Esophagus squamous epithelium (tissue), 5 donors: ENCODE measurements around the gene SLC9A9. TPM values are rescaled to one million over a fixed set of nuclear protein-coding genes. Genes with fewer than 3 reads are reported as not detected.

ENCODE experiments used
- DNase-seq: peaks from one replicate; lab custom pipeline; 2025; lab: John Stamatoyannopoulos, UW
- H3K27ac ChIP-seq, 4 donors: fragments of 200-600 bp; sonication (generic); one replicate each; pipeline ENCODE4 v1.5.1; 2016 to 2019; ENCODE audit warnings: mild to moderate bottlenecking in 1 of 4
- H3K27me3 ChIP-seq, 4 donors: fragments of 200-600 bp; sonication (generic); 1 replicate in 3 of 4; 2 replicates in 1 of 4; pipeline versions ENCODE4 v1.5.1 to v1.6.0; 2017 to 2021; ENCODE audit warnings: antibody characterized with exemption in 1 of 4
- H3K36me3 ChIP-seq, 3 donors: fragments of 200-600 bp; sonication (generic); one replicate each; pipeline ENCODE4 v1.5.1; 2016 to 2019
- H3K4me1 ChIP-seq, 3 donors: fragments of 200-600 bp; sonication (generic); one replicate each; pipeline ENCODE4 v1.5.1; 2017 to 2019
- H3K4me3 ChIP-seq, 4 donors: fragments of 200-600 bp; sonication (generic); 1 replicate in 3 of 4; 2 replicates in 1 of 4; pipeline ENCODE4 v1.5.1; 2016 to 2019; ENCODE audit warnings: mild to moderate bottlenecking in 2 of 4, moderate library complexity in 1 of 4
- H3K9me3 ChIP-seq, 3 donors: fragments of 200-600 bp; sonication (generic); one replicate each; pipeline ENCODE4 v1.5.1; 2016 to 2019
- POLR2A ChIP-seq, 4 donors: fragments of 450-650 bp; IDR thresholded peaks; one replicate each; pipeline ENCODE4 v1.6.1; 2017; ENCODE audit warnings: antibody characterized with exemption in 4 of 4, mild to moderate bottlenecking in 4 of 4, moderate library complexity in 3 of 4
- WGBS, 2 donors: methylation state at CpG; one replicate each; pipeline ENCODE4 v1.1.5; 2018; 5-methylcytosine and 5-hydroxymethylcytosine counted together
- intact Hi-C: fragments of 100-400 bp; cut with DNase I; formaldehyde crosslinking; loops from one replicate; pipeline ENCODE4 v1.15.0; 2022
- total RNA-seq, 4 donors: library from RNA; depleted of rRNA; stranded (reverse); fragments of >200 nt; gene quantifications; one replicate each; pipeline ENCODE4 v1.1.0, GENCODE V29; 2016
- TF ChIP-seq, protein P1 (sequence below), 6 experiments: fragments of 450-650 bp in 4 of 6; fragments of 200-600 bp in 2 of 6; sonication (generic) in 2 of 6; IDR thresholded peaks; one replicate each; pipeline ENCODE4 v1.5.1; 2016 to 2019; ENCODE audit warnings: antibody characterized with exemption in 6 of 6, mild to moderate bottlenecking in 4 of 6, moderate library complexity in 4 of 6
- donor health status: DM: yes; HTN: yes; CAD: no.

Gene SLC9A9
- total RNA-seq, 4 donors from 2014 or later = 11.2 to 22.3 (median 18.9) TPM

DNA sequence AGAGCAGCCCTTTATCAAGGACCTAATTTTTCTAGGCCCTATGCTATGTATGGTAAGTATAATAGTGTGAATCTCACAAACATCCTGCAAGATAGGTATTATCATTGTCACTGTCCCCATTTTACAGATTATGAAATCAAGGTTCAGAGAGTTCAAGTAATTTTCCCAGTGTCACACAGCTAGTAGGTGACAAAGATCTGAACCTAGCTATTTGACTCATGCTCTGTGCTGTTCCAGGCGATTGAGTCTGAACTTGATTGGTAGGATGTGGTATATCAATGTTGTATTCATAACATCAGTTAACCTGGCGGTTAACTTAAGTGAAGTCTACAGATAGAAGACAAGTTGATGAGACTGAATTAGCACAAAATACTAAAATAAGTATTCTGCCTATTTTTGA is 498.8 kb downstream of the SLC9A9 start:
- Histone ChIP-seq H3K27me3 (no peaks in the 10 kb centered on the region), H3K4me1 (no peaks in the 10 kb centered on the region), H3K36me3 (no peaks in the 10 kb centered on the region), H3K27ac (no peak overlapping the region), H3K4me3 (no peak overlapping the region), H3K9me3 (no peaks in the 10 kb centered on the region)
- intact Hi-C loops = no loop called here
- TF ChIP-seq, protein P1, sequence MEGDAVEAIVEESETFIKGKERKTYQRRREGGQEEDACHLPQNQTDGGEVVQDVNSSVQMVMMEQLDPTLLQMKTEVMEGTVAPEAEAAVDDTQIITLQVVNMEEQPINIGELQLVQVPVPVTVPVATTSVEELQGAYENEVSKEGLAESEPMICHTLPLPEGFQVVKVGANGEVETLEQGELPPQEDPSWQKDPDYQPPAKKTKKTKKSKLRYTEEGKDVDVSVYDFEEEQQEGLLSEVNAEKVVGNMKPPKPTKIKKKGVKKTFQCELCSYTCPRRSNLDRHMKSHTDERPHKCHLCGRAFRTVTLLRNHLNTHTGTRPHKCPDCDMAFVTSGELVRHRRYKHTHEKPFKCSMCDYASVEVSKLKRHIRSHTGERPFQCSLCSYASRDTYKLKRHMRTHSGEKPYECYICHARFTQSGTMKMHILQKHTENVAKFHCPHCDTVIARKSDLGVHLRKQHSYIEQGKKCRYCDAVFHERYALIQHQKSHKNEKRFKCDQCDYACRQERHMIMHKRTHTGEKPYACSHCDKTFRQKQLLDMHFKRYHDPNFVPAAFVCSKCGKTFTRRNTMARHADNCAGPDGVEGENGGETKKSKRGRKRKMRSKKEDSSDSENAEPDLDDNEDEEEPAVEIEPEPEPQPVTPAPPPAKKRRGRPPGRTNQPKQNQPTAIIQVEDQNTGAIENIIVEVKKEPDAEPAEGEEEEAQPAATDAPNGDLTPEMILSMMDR (IDR thresholded peaks at IDR 0.05) = no peak
- no peak for TF ChIP-seq POLR2A (IDR thresholded peaks at IDR 0.05)
- WGBS, 2 donors = 68 to 96% methylated on average over 2 of the region's 2 CpGs
- no peak for DNase-seq

DNA sequence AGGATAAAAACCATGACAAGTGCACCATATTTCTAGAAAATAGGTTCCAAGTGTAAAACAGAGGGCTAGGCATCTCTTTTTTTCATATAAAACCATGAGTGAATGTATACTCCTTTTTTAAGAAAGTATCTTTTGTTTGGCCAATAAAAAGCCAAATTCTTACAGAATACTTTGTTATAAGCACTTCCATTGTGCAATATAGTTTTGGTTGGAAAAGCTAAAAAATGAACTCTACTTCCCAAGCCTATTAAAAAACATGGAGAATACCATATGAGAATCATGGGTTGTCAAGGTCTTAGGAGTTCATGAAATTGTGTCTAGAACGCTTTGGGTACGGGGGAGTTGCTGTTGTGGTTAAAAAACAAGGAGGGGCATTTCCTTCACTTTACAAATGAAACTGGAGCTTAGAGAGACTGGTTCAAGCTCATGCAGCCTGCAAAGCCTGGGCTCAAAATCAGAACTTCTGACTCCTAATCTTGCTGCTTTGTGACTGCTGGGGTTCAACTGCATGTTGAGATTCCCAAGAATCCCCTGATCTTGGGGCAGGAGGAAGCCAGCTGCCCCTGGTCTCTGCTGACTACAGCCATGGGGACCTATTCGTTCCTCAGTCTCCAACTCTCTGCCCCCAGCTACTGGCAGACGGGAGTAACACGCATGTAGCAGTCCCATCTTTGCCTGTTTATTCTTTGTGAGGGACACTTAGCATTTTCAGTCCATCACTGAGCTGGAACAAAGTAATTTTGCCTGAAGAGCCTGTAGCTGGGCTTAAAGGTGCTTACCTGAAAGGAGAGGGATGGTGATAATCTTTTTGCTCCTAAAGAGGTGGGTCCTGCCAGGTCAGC is 499.6 kb downstream of the SLC9A9 start:
- no peak for DNase-seq
- no peak overlapping the region for H3K27ac ChIP-seq
- no peaks in the 10 kb centered on the region for H3K27me3 ChIP-seq
- intact Hi-C loops = no loop called here
- H3K4me1 ChIP-seq = no peaks in the 10 kb centered on the region
- TF ChIP-seq, protein P1 (IDR thresholded peaks at IDR 0.05) = no peak
- TF ChIP-seq POLR2A (IDR thresholded peaks at IDR 0.05) = no peak
- no peaks in the 10 kb centered on the region for H3K9me3 ChIP-seq
- no peaks in the 10 kb centered on the region for H3K36me3 ChIP-seq
- H3K4me3 ChIP-seq = no peak overlapping the region
- WGBS, 2 donors = 76 to 85% methylated on average over 2 to 5 of the region's 5 CpGs

DNA sequence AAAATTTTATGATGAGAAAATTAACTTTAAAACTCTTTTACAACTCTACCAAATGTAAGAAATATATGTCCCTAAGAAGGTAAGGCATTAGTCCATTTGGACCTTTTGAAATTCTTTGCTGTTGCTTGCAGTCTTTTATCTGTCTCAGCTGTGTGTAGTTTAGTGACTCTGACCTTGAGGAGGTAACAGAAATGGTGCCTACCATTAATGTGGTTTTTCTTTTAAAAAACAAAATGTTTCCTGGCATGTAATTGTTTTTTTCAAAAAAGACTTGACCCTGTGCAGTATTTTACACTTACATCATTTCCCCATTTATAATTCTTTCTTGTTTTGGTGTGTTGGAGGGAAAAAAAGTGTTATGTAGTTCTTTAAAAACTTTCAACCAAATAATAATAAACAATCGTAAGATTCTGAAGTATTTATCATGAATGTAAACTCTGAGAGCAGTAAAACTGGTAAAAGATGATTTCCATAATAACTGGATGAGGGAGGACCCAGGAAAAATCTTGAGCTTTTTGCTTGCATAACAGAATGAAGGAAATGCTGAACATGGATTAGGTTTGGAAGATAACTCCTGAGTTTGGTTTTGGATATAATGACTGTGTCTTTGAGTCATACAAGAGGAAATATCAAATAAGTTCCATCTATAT is 503.6 kb downstream of the SLC9A9 start:
- 65 to 68% methylated on average over 1 of the region's 1 CpG for WGBS, 2 donors
- Histone ChIP-seq H3K36me3 (no peaks in the 10 kb centered on the region), H3K9me3 (no peaks in the 10 kb centered on the region), H3K4me3 (no peak overlapping the region), H3K27me3 (no peaks in the 10 kb centered on the region), H3K27ac (no peak overlapping the region), H3K4me1 (no peaks in the 10 kb centered on the region)
- TF ChIP-seq, protein P1 (IDR thresholded peaks at IDR 0.05) = no peak
- TF ChIP-seq POLR2A (IDR thresholded peaks at IDR 0.05) = no peak
- no peak for DNase-seq
- intact Hi-C loops = no loop called here

GRCh38 chr3:143343944-143344343 is 504.3 kb downstream of the SLC9A9 start:
- Histone ChIP-seq H3K4me3 (no peak overlapping the region), H3K27me3 (no peaks in the 10 kb centered on the region), H3K27ac (no peak overlapping the region), H3K9me3 (no peaks in the 10 kb centered on the region), H3K4me1 (no peaks in the 10 kb centered on the region), H3K36me3 (no peaks in the 10 kb centered on the region)
- no peak for DNase-seq
- TF ChIP-seq POLR2A (IDR thresholded peaks at IDR 0.05) = no peak
- TF ChIP-seq, protein P1 (IDR thresholded peaks at IDR 0.05) = no peak
- 86 to 88% methylated on average over 1 of the region's 1 CpG for WGBS, 2 donors
- intact Hi-C loops = no loop called here

DNA sequence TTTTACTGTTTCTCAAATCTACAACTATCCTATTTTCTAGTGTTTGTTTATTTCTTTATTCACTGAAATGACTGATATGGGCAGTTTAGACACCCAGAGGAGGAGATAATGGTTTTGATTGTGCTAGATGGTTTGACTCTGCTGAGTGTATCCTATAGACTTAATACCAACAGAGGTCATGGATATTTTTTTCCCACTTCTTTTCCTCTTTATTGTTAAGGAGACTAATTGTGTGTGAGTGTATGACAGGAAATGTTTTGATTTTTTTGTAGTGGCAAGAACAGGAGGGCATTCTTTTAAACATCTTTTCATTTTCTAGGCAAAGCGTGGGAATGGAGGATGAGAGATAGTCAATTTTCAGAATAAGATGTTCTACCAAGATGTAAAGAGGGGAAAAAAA is 505.2 kb downstream of the SLC9A9 start:
- no peaks in the 10 kb centered on the region for H3K27me3 ChIP-seq
- H3K4me3 ChIP-seq = no peak overlapping the region
- TF ChIP-seq, protein P1 (IDR thresholded peaks at IDR 0.05) = no peak
- no peak for TF ChIP-seq POLR2A (IDR thresholded peaks at IDR 0.05)
- no peaks in the 10 kb centered on the region for H3K4me1 ChIP-seq
- intact Hi-C loops = no loop called here
- 67 to 93% methylated on average over 1 of the region's 1 CpG for WGBS, 2 donors
- H3K36me3 ChIP-seq = no peaks in the 10 kb centered on the region
- no peak for DNase-seq
- H3K9me3 ChIP-seq = no peaks in the 10 kb centered on the region
- no peak overlapping the region for H3K27ac ChIP-seq
